CD4-positive, alpha-beta T cell (primary cell): ENCODE data around the gene TF. TPM values are rescaled to one million over a fixed set of nuclear protein-coding genes. Genes with fewer than 3 reads are reported as not detected.

ENCODE experiments used
- ATAC-seq: fragments of 200-7000 bp; cut with Tn5 transposase; one replicate; pipeline ENCODE4 v1.10.0; 2022; ENCODE audit warnings: mild to moderate bottlenecking; ENCODE audit not compliant: poor library complexity
- CTCF ChIA-PET: fragments of 350-600 bp; sonication (Branson Sonifier 250); formaldehyde crosslinking; loops from one replicate; lab custom pipeline; 2021; ENCODE audit warnings: antibody characterized with exemption, inconsistent platforms; lab: Charles Lee
- POLR2A ChIA-PET: fragments of 350-600 bp; sonication (Branson Sonifier 250); formaldehyde crosslinking; loops from one replicate; lab custom pipeline; 2021; ENCODE audit warnings: antibody characterized with exemption, inconsistent platforms; lab: Charles Lee
- DNase-seq, 14 experiments: peaks; one replicate each; pipeline ENCODE4 v3.0.0-alpha.2; 2013 to 2020; ENCODE audit warnings: mixed read lengths in 2 of 14
- H3K27ac ChIP-seq, 2 donors: one replicate each; pipeline versions ENCODE4 v1.5.1 to v1.7.0; 2013; ENCODE audit warnings: low read length in 2 of 2, low read depth in 1 of 2, mild to moderate bottlenecking in 1 of 2
- H3K27me3 ChIP-seq, 2 experiments: 1 replicate in 1 of 2; 2 replicates in 1 of 2; pipeline versions ENCODE4 v1.6.1 to v1.7.0; 2013; ENCODE audit warnings: low read length in 2 of 2, control low read depth in 1 of 2, mild to moderate bottlenecking in 1 of 2, moderate library complexity in 1 of 2; ENCODE audit not compliant: insufficient read depth in 2 of 2, control insufficient read depth in 1 of 2
- H3K36me3 ChIP-seq: one replicate; pipeline ENCODE4 v1.6.1; 2013; ENCODE audit warnings: low read length, control low read depth; ENCODE audit not compliant: insufficient read depth
- H3K4me1 ChIP-seq: one replicate; pipeline ENCODE4 v1.6.1; 2013; ENCODE audit warnings: low read length, control low read depth; ENCODE audit not compliant: insufficient read depth
- H3K4me3 ChIP-seq: one replicate; pipeline ENCODE4 v1.5.1; 2013; ENCODE audit warnings: mild to moderate bottlenecking, low read length, moderate library complexity
- H3K9me3 ChIP-seq, 2 experiments: 1 replicate in 1 of 2; 2 replicates in 1 of 2; pipeline versions ENCODE4 v1.6.1 to v1.7.0; 2013; ENCODE audit warnings: low read length in 2 of 2, mild to moderate bottlenecking in 2 of 2, control low read depth in 1 of 2, moderate library complexity in 1 of 2; ENCODE audit not compliant: control insufficient read depth in 1 of 2, insufficient read depth in 1 of 2
- H3K27ac Mint-ChIP-seq: one replicate; pipeline ENCODE4 v1.8.0; 2020; ENCODE audit warnings: mixed read lengths
- H3K27me3 Mint-ChIP-seq: one replicate; pipeline ENCODE4 v1.8.0; 2021; ENCODE audit warnings: mixed read lengths
- H3K36me3 Mint-ChIP-seq: one replicate; pipeline ENCODE4 v1.8.0; 2021; ENCODE audit warnings: low read depth, mixed read lengths
- H3K4me1 Mint-ChIP-seq: one replicate; pipeline ENCODE4 v1.8.0; 2021; ENCODE audit warnings: low read depth, mixed read lengths
- H3K4me3 Mint-ChIP-seq: one replicate; pipeline ENCODE4 v1.8.0; 2020; ENCODE audit warnings: mild to moderate bottlenecking, mixed read lengths
- H3K9me3 Mint-ChIP-seq: one replicate; pipeline ENCODE4 v1.8.0; 2020; ENCODE audit warnings: mixed read lengths
- CTCF ChIP-seq: fragments of 200-600 bp; IDR thresholded peaks from one replicate; pipeline ENCODE4 v1.8.0; 2022; ENCODE audit warnings: antibody characterized with exemption, mild to moderate bottlenecking
- intact Hi-C, 2 experiments: fragments of 100-400 bp; cut with DNase I in 1 of 2; cut with micrococcal nuclease in 1 of 2; formaldehyde crosslinking; loops; one replicate each; pipeline versions ENCODE4 v1.15.1 to v1.9.0; 2023 to 2025; cut with DNase I, micrococcal nuclease
- total RNA-seq, 174 experiments: library from RNA in 2 of 174; stranded (reverse) in 2 of 174; gene quantifications; one replicate each; pipeline ENCODE4 v1.2.3 and lab custom pipeline; 2021 to 2026

Gene TF
- total RNA-seq, 2 experiments from 2014 or later: 0.30 to 0.34 TPM

- no peak for TF ChIP-seq CTCF
- Mint-ChIP-seq H3K4me3 (no peak overlapping the region), H3K4me1 (no peaks in the 10 kb centered on the region), H3K27me3 (peaks cover 17% of the 10 kb centered on the region), H3K36me3 (no peaks in the 10 kb centered on the region), H3K9me3 (no peaks in the 10 kb centered on the region), H3K27ac (no peak overlapping the region)
- Histone ChIP-seq H3K4me3 (no peak overlapping the region), H3K4me1 (no peaks in the 10 kb centered on the region), H3K9me3 (no peaks in the 10 kb centered on the region), H3K27ac (no peak overlapping the region), H3K27me3 (no peaks in the 10 kb centered on the region), H3K36me3 (no peaks in the 10 kb centered on the region)
- intact Hi-C loops: no loop called here
- DNase-seq (no peak), ATAC-seq (no peak)
- ChIA-PET CTCF (interaction anchor here (1.1 kb wide), 1 partner anchor 8 kb away, joined by 3 read pairs; no protein-coding TSS in a partner anchor), POLR2A (no interaction called here)
These were observed 21.4 kb downstream of the TF start for GRCh38 chr3:133767607-133768006.

- Mint-ChIP-seq H3K27me3 (peaks cover 30% of the 10 kb centered on the region), H3K36me3 (no peaks in the 10 kb centered on the region), H3K4me1 (no peaks in the 10 kb centered on the region), H3K27ac (no peak overlapping the region), H3K4me3 (no peak overlapping the region), H3K9me3 (no peaks in the 10 kb centered on the region)
- H3K4me1 ChIP-seq: no peaks in the 10 kb centered on the region
- no peaks in the 10 kb centered on the region for H3K36me3 ChIP-seq
- ATAC-seq: no peak
- no peak for DNase-seq
- H3K27me3 ChIP-seq: peaks cover 0 to 4% of the 10 kb centered on the region in 2 experiments
- TF ChIP-seq CTCF: no peak
- no peak overlapping the region for H3K4me3 ChIP-seq
- H3K9me3 ChIP-seq: no peaks in the 10 kb centered on the region
- ChIA-PET CTCF (no interaction called here), POLR2A (no interaction called here)
- intact Hi-C loops: no loop called here
- H3K27ac ChIP-seq: no peak overlapping the region
These were observed 23.3 kb downstream of the TF start for GRCh38 chr3:133769536-133769935.

GRCh38 chr3:133773732-133774131, 27.5 kb downstream of the TF start:
- Mint-ChIP-seq H3K9me3 (no peaks in the 10 kb centered on the region), H3K4me1 (no peaks in the 10 kb centered on the region), H3K27ac (no peak overlapping the region), H3K4me3 (no peak overlapping the region), H3K27me3 (peaks cover 28% of the 10 kb centered on the region), H3K36me3 (no peaks in the 10 kb centered on the region)
- ATAC-seq: no peak
- Histone ChIP-seq H3K4me1 (no peaks in the 10 kb centered on the region), H3K9me3 (no peaks in the 10 kb centered on the region), H3K27ac (no peak overlapping the region), H3K27me3 (peaks cover 0 to 4% of the 10 kb centered on the region in 2 experiments), H3K4me3 (no peak overlapping the region), H3K36me3 (no peaks in the 10 kb centered on the region)
- TF ChIP-seq CTCF: no peak
- intact Hi-C loops: no loop called here
- ChIA-PET POLR2A (no interaction called here), CTCF (no interaction called here)
- no peak for DNase-seq
